Measurements from ENCODE around the gene PLSCR5. TPM values are rescaled to one million over a fixed set of nuclear protein-coding genes. Genes with fewer than 3 reads are reported as not detected.

The PLSCR5 gene
- total RNA-seq, 1 donor from 2014 or later: not detected

- no peaks in the 10 kb centered on the region for H3K9me3 Mint-ChIP-seq (ENCODE audit: unreplicated experiment)
- peaks cover 2% of the 10 kb centered on the region for H3K4me1 Mint-ChIP-seq (ENCODE audit: unreplicated experiment)
- no peaks in the 10 kb centered on the region for H3K36me3 Mint-ChIP-seq (ENCODE audit: unreplicated experiment)
- H3K4me3 Mint-ChIP-seq (ENCODE audit: unreplicated experiment): no peak overlapping the region
- H3K27ac Mint-ChIP-seq (ENCODE audit: unreplicated experiment): no peak overlapping the region
- DNase-seq (ENCODE audit: extremely low spot score, unreplicated experiment): no peak
- no peak for TF ChIP-seq CTCF (IDR thresholded peaks at IDR 0.05)
- no peaks in the 10 kb centered on the region for H3K27me3 Mint-ChIP-seq (ENCODE audit: unreplicated experiment)
These were observed 35.2 kb upstream of the PLSCR5 start for GRCh38 chr3:146640361-146640760.

GRCh38 chr3:146638718-146639117 is 33.6 kb upstream of the PLSCR5 start:
- Mint-ChIP-seq H3K4me3 (ENCODE audit: unreplicated experiment) (no peak overlapping the region), H3K9me3 (ENCODE audit: unreplicated experiment) (no peaks in the 10 kb centered on the region), H3K36me3 (ENCODE audit: unreplicated experiment) (no peaks in the 10 kb centered on the region), H3K27me3 (ENCODE audit: unreplicated experiment) (no peaks in the 10 kb centered on the region), H3K27ac (ENCODE audit: unreplicated experiment) (no peak overlapping the region), H3K4me1 (ENCODE audit: unreplicated experiment) (peaks cover 2% of the 10 kb centered on the region)
- DNase-seq (ENCODE audit: extremely low spot score, unreplicated experiment): no peak
- peak; percentile 62 for TF ChIP-seq CTCF (IDR thresholded peaks at IDR 0.05)

- Mint-ChIP-seq H3K4me3 (ENCODE audit: unreplicated experiment) (no peak overlapping the region), H3K27ac (ENCODE audit: unreplicated experiment) (no peak overlapping the region), H3K27me3 (ENCODE audit: unreplicated experiment) (no peaks in the 10 kb centered on the region), H3K36me3 (ENCODE audit: unreplicated experiment) (no peaks in the 10 kb centered on the region), H3K4me1 (ENCODE audit: unreplicated experiment) (peaks cover 2% of the 10 kb centered on the region), H3K9me3 (ENCODE audit: unreplicated experiment) (no peaks in the 10 kb centered on the region)
- TF ChIP-seq CTCF (IDR thresholded peaks at IDR 0.05): no peak
- no peak for DNase-seq (ENCODE audit: extremely low spot score, unreplicated experiment)
These were observed 32.7 kb upstream of the PLSCR5 start for GRCh38 chr3:146637871-146638270.

- H3K9me3 Mint-ChIP-seq (ENCODE audit: unreplicated experiment): no peaks in the 10 kb centered on the region
- H3K4me1 Mint-ChIP-seq (ENCODE audit: unreplicated experiment): peaks cover 2% of the 10 kb centered on the region
- H3K27me3 Mint-ChIP-seq (ENCODE audit: unreplicated experiment): no peaks in the 10 kb centered on the region
- H3K27ac Mint-ChIP-seq (ENCODE audit: unreplicated experiment): no peak overlapping the region
- DNase-seq (ENCODE audit: extremely low spot score, unreplicated experiment): no peak
- H3K4me3 Mint-ChIP-seq (ENCODE audit: unreplicated experiment): no peak overlapping the region
- no peaks in the 10 kb centered on the region for H3K36me3 Mint-ChIP-seq (ENCODE audit: unreplicated experiment)
- no peak for TF ChIP-seq CTCF (IDR thresholded peaks at IDR 0.05)
These were observed 31.7 kb upstream of the PLSCR5 start for GRCh38 chr3:146636881-146637280.

GRCh38 chr3:146634346-146634745 is 29.2 kb upstream of the PLSCR5 start:
- TF ChIP-seq CTCF (IDR thresholded peaks at IDR 0.05): no peak
- no peaks in the 10 kb centered on the region for H3K36me3 Mint-ChIP-seq (ENCODE audit: unreplicated experiment)
- DNase-seq (ENCODE audit: extremely low spot score, unreplicated experiment): no peak
- no peaks in the 10 kb centered on the region for H3K27me3 Mint-ChIP-seq (ENCODE audit: unreplicated experiment)
- no peak overlapping the region for H3K4me3 Mint-ChIP-seq (ENCODE audit: unreplicated experiment)
- no peak overlapping the region for H3K27ac Mint-ChIP-seq (ENCODE audit: unreplicated experiment)
- no peaks in the 10 kb centered on the region for H3K9me3 Mint-ChIP-seq (ENCODE audit: unreplicated experiment)
- no peaks in the 10 kb centered on the region for H3K4me1 Mint-ChIP-seq (ENCODE audit: unreplicated experiment)
